Natural killer cell (primary cell): ENCODE measurements around the gene SAMD8. TPM values are rescaled to one million over a fixed set of nuclear protein-coding genes. Genes with fewer than 3 reads are reported as not detected.
"Not testable (repeated sequence)": the region's sequence is repeated elsewhere in the genome, so short reads cannot be mapped to it uniquely, and the experiment has no call there.

ENCODE experiments used
- ATAC-seq, 3 donors: fragments of 150-1000 bp in 2 of 3; fragments of 200-7000 bp in 1 of 3; cut with Tn5 transposase; 1 replicate in 1 of 3; 2 replicates in 2 of 3; pipeline ENCODE4 v1.10.0; 2021; ENCODE audit warnings: mild to moderate bottlenecking in 2 of 3, moderate library complexity in 2 of 3
- DNase-seq, 2 donors: peaks; one replicate each; pipeline versions ENCODE4 v3.0.0 to v3.0.0-alpha.2; 2013 to 2021; ENCODE audit warnings: mixed read lengths in 1 of 2
- H3K27ac ChIP-seq: one replicate; pipeline ENCODE4 v1.5.1; 2013; ENCODE audit warnings: mild to moderate bottlenecking, low read length
- H3K27me3 ChIP-seq: one replicate; pipeline ENCODE4 v1.6.1; 2013; ENCODE audit warnings: low read length; ENCODE audit not compliant: control insufficient read depth, insufficient read depth
- H3K36me3 ChIP-seq: one replicate; pipeline ENCODE4 v1.6.1; 2013; ENCODE audit warnings: low read length; ENCODE audit not compliant: control insufficient read depth, insufficient read depth
- H3K4me1 ChIP-seq: one replicate; pipeline ENCODE4 v1.6.1; 2013; ENCODE audit warnings: low read length; ENCODE audit not compliant: control insufficient read depth, insufficient read depth
- H3K4me3 ChIP-seq: one replicate; pipeline ENCODE4 v1.5.1; 2013; ENCODE audit warnings: low read length
- H3K9me3 ChIP-seq: one replicate; pipeline ENCODE4 v1.6.1; 2013; ENCODE audit warnings: low read length; ENCODE audit not compliant: control insufficient read depth, insufficient read depth
- H3K27ac Mint-ChIP-seq, 2 donors: one replicate each; pipeline ENCODE4 v1.8.0; 2022; ENCODE audit warnings: mild to moderate bottlenecking in 2 of 2, mixed read lengths in 2 of 2, moderate library complexity in 1 of 2
- H3K27me3 Mint-ChIP-seq, 2 donors: one replicate each; pipeline ENCODE4 v1.8.0; 2022; ENCODE audit warnings: low read depth in 2 of 2, mixed read lengths in 2 of 2
- H3K36me3 Mint-ChIP-seq: one replicate; pipeline ENCODE4 v1.8.0; 2022; ENCODE audit warnings: mixed read lengths
- H3K4me1 Mint-ChIP-seq, 2 donors: one replicate each; pipeline ENCODE4 v1.8.0; 2022; ENCODE audit warnings: mixed read lengths in 2 of 2
- H3K4me3 Mint-ChIP-seq: one replicate; pipeline ENCODE4 v1.8.0; 2022; ENCODE audit warnings: mild to moderate bottlenecking, moderate library complexity, mixed read lengths
- H3K9me3 Mint-ChIP-seq, 2 donors: one replicate each; pipeline ENCODE4 v1.8.0; 2022; ENCODE audit warnings: mixed read lengths in 2 of 2
- CTCF ChIP-seq: fragments of 200-600 bp; IDR thresholded peaks from one replicate; pipeline ENCODE4 v1.8.0; 2022; ENCODE audit warnings: antibody characterized with exemption
- WGBS: methylation state at CpG from one replicate; pipeline ENCODE4 v1.1.7; 2013; ENCODE audit warnings: missing lambda C conversion rate; ENCODE audit not compliant: insufficient coverage; 5-methylcytosine and 5-hydroxymethylcytosine counted together
- intact Hi-C: fragments of 100-400 bp; cut with micrococcal nuclease; formaldehyde crosslinking; loops from one replicate; pipeline ENCODE4 v1.14.2; 2022
- total RNA-seq, 4 donors: library from RNA; stranded (reverse); fragments of 120-200 nt in 1 of 4; gene quantifications; one replicate each; pipeline versions ENCODE4 v1.2.3 to v1.2.4, GENCODE V29; 2013 to 2022

SAMD8 gene
- total RNA-seq, 3 donors from 2014 or later (not counting 1 experiment from before 2014, with no cell fraction given) = 26.6 to 30.9 (median 29.6) TPM

- no peak for ATAC-seq
Measured at GRCh38 chr10:75123088-75123682, 11.7 kb downstream of the SAMD8 start.

GRCh38 chr10:75126277-75126676 lies 14.8 kb downstream of the SAMD8 start:
- Histone ChIP-seq H3K27ac (no peak overlapping the region), H3K4me1 (peaks cover 11% of the 10 kb centered on the region), H3K9me3 (no peaks in the 10 kb centered on the region), H3K36me3 (peaks cover 4% of the 10 kb centered on the region), H3K27me3 (no peaks in the 10 kb centered on the region), H3K4me3 (no peak overlapping the region)
- WGBS = 100% methylated on average over 2 of the region's 2 CpGs
- H3K4me3 Mint-ChIP-seq = peak overlapping the region; percentile 38
- no peaks in the 10 kb centered on the region for H3K27me3 Mint-ChIP-seq
- DNase-seq (no peak), ATAC-seq (no peak)
- H3K4me1 Mint-ChIP-seq = peaks cover 15 to 21% of the 10 kb centered on the region in 2 donors
- H3K27ac Mint-ChIP-seq = peak overlapping the region; percentile 5 to 43
- H3K9me3 Mint-ChIP-seq = no peaks in the 10 kb centered on the region
- intact Hi-C loops = no loop called here
- TF ChIP-seq CTCF = no peak
- H3K36me3 Mint-ChIP-seq = no peaks in the 10 kb centered on the region

More at GRCh38 chr10:75123088-75123682, 11.7 kb downstream of the SAMD8 start:
- Histone ChIP-seq H3K9me3 (no peaks in the 10 kb centered on the region), H3K27me3 (no peaks in the 10 kb centered on the region), H3K27ac (no peak overlapping the region), H3K4me1 (peaks cover 11% of the 10 kb centered on the region), H3K36me3 (peaks cover 4% of the 10 kb centered on the region), H3K4me3 (no peak overlapping the region)
- no peak for DNase-seq
- no peaks in the 10 kb centered on the region for H3K9me3 Mint-ChIP-seq
- H3K27me3 Mint-ChIP-seq = no peaks in the 10 kb centered on the region
- intact Hi-C loops = no loop called here
- TF ChIP-seq CTCF = no peak
- H3K27ac Mint-ChIP-seq = peak overlapping the region in 1 of 2 donors; percentile 31
- H3K4me1 Mint-ChIP-seq = peaks cover 15 to 17% of the 10 kb centered on the region in 2 donors
- no peaks in the 10 kb centered on the region for H3K36me3 Mint-ChIP-seq
- 55% methylated on average over 3 of the region's 4 CpGs for WGBS
- no peak overlapping the region for H3K4me3 Mint-ChIP-seq

- peaks cover 5% of the 10 kb centered on the region for H3K36me3 ChIP-seq
- Mint-ChIP-seq H3K27me3 (no peaks in the 10 kb centered on the region), H3K27ac (no peak overlapping the region), H3K9me3 (no peaks in the 10 kb centered on the region), H3K4me3 (no peak overlapping the region), H3K36me3 (no peaks in the 10 kb centered on the region), H3K4me1 (peaks cover 23 to 29% of the 10 kb centered on the region in 2 donors)
- no CpG with 5 or more reads among the region's 2 CpGs for WGBS
- DNase-seq (no peak), ATAC-seq (no peak)
- H3K9me3 ChIP-seq = no peaks in the 10 kb centered on the region
- H3K27me3 ChIP-seq = no peaks in the 10 kb centered on the region
- H3K4me3 ChIP-seq = no peak overlapping the region
- intact Hi-C loops = no loop called here
- no peak for TF ChIP-seq CTCF
- H3K4me1 ChIP-seq = peaks cover 11% of the 10 kb centered on the region
- H3K27ac ChIP-seq = no peak overlapping the region
Measured at GRCh38 chr10:75127471-75127870, 16.0 kb downstream of the SAMD8 start.

GRCh38 chr10:75128985-75129384 lies 17.5 kb downstream of the SAMD8 start:
- H3K4me3 ChIP-seq, H3K27me3 Mint-ChIP-seq, H3K4me1 ChIP-seq, ATAC-seq, H3K27ac Mint-ChIP-seq, H3K36me3 Mint-ChIP-seq, H3K36me3 ChIP-seq, H3K27me3 ChIP-seq, H3K4me3 Mint-ChIP-seq, intact Hi-C loops, DNase-seq, H3K9me3 Mint-ChIP-seq, H3K9me3 ChIP-seq: not testable (repeated sequence)
- 71% methylated on average over 1 of the region's 1 CpG for WGBS
- peak overlapping the region; percentile 53 for H3K27ac ChIP-seq
- peaks cover 28 to 30% of the 10 kb centered on the region in 2 donors for H3K4me1 Mint-ChIP-seq
